Measurements from ENCODE around the gene PNKD.

The PNKD gene

GRCh38 chr2:218329027-218329825, 58.9 kb downstream of the PNKD start:
- H3K4me3 ChIP-seq (ENCODE audit: low read length), result no peak overlapping the region
- H3K4me1 ChIP-seq (ENCODE audit: control insufficient read depth, low read depth, low read length), result peaks cover 17% of the 10 kb centered on the region
- no peaks in the 10 kb centered on the region for H3K36me3 ChIP-seq (ENCODE audit: control insufficient read depth, low read depth, low read length)
- no peaks in the 10 kb centered on the region for H3K9me3 ChIP-seq (ENCODE audit: control insufficient read depth, low read depth, low read length)
- H3K27ac ChIP-seq (ENCODE audit: low read length), result no peak overlapping the region
- no peaks in the 10 kb centered on the region for H3K27me3 ChIP-seq (ENCODE audit: control insufficient read depth, insufficient read depth, low read length)
- no peak overlapping the region for H3K9ac ChIP-seq (ENCODE audit: low read length)

DNA sequence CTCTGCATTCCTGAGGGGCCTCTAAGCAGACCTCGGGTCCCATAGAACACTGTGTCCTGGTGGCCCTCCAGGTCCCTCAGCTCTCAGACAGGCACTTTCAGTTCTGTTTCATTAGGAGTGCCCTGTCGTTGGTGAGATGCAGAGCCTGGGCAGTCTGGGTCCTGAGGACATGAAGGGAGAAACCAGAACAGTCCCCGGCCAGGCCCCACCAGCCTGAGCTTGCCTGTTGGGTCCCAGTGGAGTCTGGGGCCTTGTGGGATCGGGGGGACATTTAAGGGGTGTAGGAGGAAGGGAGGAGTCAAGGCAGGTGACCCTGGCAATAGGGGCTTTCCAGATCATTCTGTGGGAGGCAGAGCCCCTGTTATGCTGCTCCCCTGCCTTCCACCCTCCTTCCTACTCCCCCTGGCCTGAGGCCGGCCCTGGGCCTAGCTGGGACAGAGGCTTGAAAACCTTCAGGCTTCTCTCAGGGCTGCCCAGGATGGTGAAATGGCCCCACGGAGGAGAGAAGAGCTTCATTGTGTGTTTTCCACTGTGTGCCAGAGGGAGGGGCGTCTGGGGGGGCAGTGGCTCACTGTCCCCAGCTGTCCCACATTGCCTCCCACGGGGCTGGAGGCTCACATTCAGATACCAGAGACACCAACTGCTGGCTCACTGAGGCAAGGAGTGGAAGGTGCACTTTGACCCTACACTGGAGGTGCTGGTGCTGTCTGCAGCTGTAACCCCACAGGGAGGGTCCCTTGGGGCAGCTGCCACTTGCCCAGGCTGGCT, 59.7 kb downstream of the PNKD start:
- no peaks in the 10 kb centered on the region for H3K27me3 ChIP-seq (ENCODE audit: control insufficient read depth, insufficient read depth, low read length)
- no peak overlapping the region for H3K4me3 ChIP-seq (ENCODE audit: low read length)
- peaks cover 13% of the 10 kb centered on the region for H3K4me1 ChIP-seq (ENCODE audit: control insufficient read depth, low read depth, low read length)
- no peak overlapping the region for H3K9ac ChIP-seq (ENCODE audit: low read length)
- no peak overlapping the region for H3K27ac ChIP-seq (ENCODE audit: low read length)
- H3K36me3 ChIP-seq (ENCODE audit: control insufficient read depth, low read depth, low read length), result no peaks in the 10 kb centered on the region
- no peaks in the 10 kb centered on the region for H3K9me3 ChIP-seq (ENCODE audit: control insufficient read depth, low read depth, low read length)

DNA sequence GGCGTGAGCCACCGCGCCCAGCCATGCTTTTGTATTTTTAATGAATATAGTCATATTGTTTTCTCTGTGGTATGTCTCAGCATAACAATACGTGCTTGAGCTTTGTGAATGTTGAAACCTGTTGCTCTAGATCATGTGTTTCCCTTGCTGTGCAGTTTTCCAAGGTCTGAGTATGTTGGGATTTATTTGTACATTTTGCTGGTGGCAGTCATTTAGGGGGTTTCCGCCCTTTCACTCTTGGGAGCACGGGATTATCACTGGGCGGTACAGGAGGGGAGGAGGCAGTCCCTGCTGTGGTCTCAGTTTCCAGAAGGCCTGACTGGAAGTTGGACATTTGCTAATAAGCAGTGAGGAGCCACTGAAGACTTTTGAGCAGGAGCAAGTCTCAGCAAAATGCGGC, 61.4 kb downstream of the PNKD start:
- Histone ChIP-seq H3K4me1 (ENCODE audit: control insufficient read depth, low read depth, low read length) (peaks cover 2% of the 10 kb centered on the region), H3K9ac (ENCODE audit: low read length) (no peak overlapping the region), H3K4me3 (ENCODE audit: low read length) (no peak overlapping the region), H3K27ac (ENCODE audit: low read length) (no peak overlapping the region), H3K9me3 (ENCODE audit: control insufficient read depth, low read depth, low read length) (no peaks in the 10 kb centered on the region), H3K27me3 (ENCODE audit: control insufficient read depth, insufficient read depth, low read length) (no peaks in the 10 kb centered on the region), H3K36me3 (ENCODE audit: control insufficient read depth, low read depth, low read length) (no peaks in the 10 kb centered on the region)

DNA sequence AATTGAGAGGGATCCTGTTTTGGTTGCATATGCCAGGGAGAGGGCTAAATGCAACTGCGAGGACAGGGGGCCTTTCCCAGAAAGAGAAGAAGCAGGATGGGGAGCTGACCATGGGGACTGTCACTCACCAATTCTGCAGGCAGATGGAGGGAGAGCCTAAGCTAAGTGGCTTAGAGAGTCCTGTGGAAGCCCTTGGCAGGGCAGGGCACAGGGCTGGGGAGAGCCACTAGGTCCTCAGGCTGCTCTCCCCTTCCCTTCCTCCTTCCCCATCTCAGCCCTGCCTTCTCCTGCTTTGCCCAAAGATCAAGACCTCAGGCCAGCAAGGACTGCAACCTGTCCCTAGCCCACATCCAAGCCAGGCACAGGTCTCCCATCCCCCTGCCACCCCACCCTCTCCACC, 62.0 kb downstream of the PNKD start:
- Histone ChIP-seq H3K27me3 (ENCODE audit: control insufficient read depth, insufficient read depth, low read length) (no peaks in the 10 kb centered on the region), H3K4me3 (ENCODE audit: low read length) (no peak overlapping the region), H3K36me3 (ENCODE audit: control insufficient read depth, low read depth, low read length) (no peaks in the 10 kb centered on the region), H3K9ac (ENCODE audit: low read length) (no peak overlapping the region), H3K27ac (ENCODE audit: low read length) (no peak overlapping the region), H3K9me3 (ENCODE audit: control insufficient read depth, low read depth, low read length) (no peaks in the 10 kb centered on the region), H3K4me1 (ENCODE audit: control insufficient read depth, low read depth, low read length) (no peaks in the 10 kb centered on the region)

- H3K9ac ChIP-seq (ENCODE audit: low read length), result no peak overlapping the region
These were observed 62.8 kb downstream of the PNKD start for GRCh38 chr2:218332920-218333645.

DNA sequence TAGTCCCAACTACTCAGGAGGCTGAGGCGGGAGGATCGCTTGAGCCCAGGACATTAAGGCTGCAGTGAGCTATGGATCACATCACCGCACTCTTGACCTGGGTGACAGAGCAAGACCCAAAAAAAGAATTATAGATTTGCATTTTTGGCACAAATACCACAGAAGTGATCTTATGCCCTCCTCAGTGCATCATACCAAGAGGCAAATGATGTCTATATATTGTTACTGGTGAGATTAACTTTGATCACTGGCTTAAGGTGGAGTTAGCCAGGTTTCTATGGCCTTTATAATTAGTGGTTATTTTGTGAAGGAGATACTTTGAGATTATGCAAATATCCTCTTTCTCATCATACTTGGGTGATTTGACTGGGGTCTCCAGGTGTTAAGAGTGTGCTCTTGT, 64.2 kb downstream of the PNKD start:
- Histone ChIP-seq H3K27me3 (ENCODE audit: control insufficient read depth, insufficient read depth, low read length) (no peaks in the 10 kb centered on the region), H3K36me3 (ENCODE audit: control insufficient read depth, low read depth, low read length) (no peaks in the 10 kb centered on the region), H3K4me1 (ENCODE audit: control insufficient read depth, low read depth, low read length) (no peaks in the 10 kb centered on the region), H3K27ac (ENCODE audit: low read length) (no peak overlapping the region), H3K4me3 (ENCODE audit: low read length) (no peak overlapping the region), H3K9me3 (ENCODE audit: control insufficient read depth, low read depth, low read length) (no peaks in the 10 kb centered on the region), H3K9ac (ENCODE audit: low read length) (no peak overlapping the region)

More at GRCh38 chr2:218332920-218333645, 62.8 kb downstream of the PNKD start:
- H3K36me3 ChIP-seq (ENCODE audit: control insufficient read depth, low read depth, low read length), result no peaks in the 10 kb centered on the region
- H3K9me3 ChIP-seq (ENCODE audit: control insufficient read depth, low read depth, low read length), result no peaks in the 10 kb centered on the region
- no peaks in the 10 kb centered on the region for H3K4me1 ChIP-seq (ENCODE audit: control insufficient read depth, low read depth, low read length)
- no peaks in the 10 kb centered on the region for H3K27me3 ChIP-seq (ENCODE audit: control insufficient read depth, insufficient read depth, low read length)
- H3K4me3 ChIP-seq (ENCODE audit: low read length), result no peak overlapping the region
- H3K27ac ChIP-seq (ENCODE audit: low read length), result no peak overlapping the region

DNA sequence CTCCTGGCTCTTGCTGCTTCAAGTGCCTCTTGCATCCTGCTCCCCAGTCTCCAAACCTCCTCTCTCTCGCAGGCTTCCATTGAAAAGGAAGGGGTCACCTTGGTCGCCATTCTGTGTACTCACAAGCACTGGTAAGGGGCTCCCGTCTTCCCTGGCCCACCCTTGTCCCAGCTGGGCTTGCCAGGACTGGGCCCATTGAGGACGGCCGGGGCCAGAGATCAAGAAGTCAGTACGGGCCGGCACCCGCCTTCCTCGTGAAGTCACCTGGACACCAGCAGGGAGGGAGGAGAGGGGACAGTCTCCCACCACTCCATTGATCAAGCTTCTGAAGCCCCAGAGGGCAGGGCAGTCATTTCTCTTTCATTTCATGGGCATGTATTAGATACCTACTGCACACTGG, 70.3 kb downstream of the PNKD start:
- no peak overlapping the region for H3K9ac ChIP-seq (ENCODE audit: low read length)
- no peaks in the 10 kb centered on the region for H3K27me3 ChIP-seq (ENCODE audit: control insufficient read depth, insufficient read depth, low read length)
- no peak overlapping the region for H3K4me3 ChIP-seq (ENCODE audit: low read length)
- no peaks in the 10 kb centered on the region for H3K36me3 ChIP-seq (ENCODE audit: control insufficient read depth, low read depth, low read length)
- H3K4me1 ChIP-seq (ENCODE audit: control insufficient read depth, low read depth, low read length), result no peaks in the 10 kb centered on the region
- H3K9me3 ChIP-seq (ENCODE audit: control insufficient read depth, low read depth, low read length), result no peaks in the 10 kb centered on the region
- H3K27ac ChIP-seq (ENCODE audit: low read length), result no peak overlapping the region

- Histone ChIP-seq H3K9ac (ENCODE audit: low read length) (no peak overlapping the region), H3K4me1 (ENCODE audit: control insufficient read depth, low read depth, low read length) (no peaks in the 10 kb centered on the region), H3K36me3 (ENCODE audit: control insufficient read depth, low read depth, low read length) (no peaks in the 10 kb centered on the region), H3K4me3 (ENCODE audit: low read length) (no peak overlapping the region), H3K27ac (ENCODE audit: low read length) (no peak overlapping the region), H3K9me3 (ENCODE audit: control insufficient read depth, low read depth, low read length) (no peaks in the 10 kb centered on the region), H3K27me3 (ENCODE audit: control insufficient read depth, insufficient read depth, low read length) (no peaks in the 10 kb centered on the region)
These were observed 71.1 kb downstream of the PNKD start for GRCh38 chr2:218341381-218341780.

GRCh38 chr2:218342837-218343236, 72.5 kb downstream of the PNKD start:
- no peak overlapping the region for H3K4me3 ChIP-seq (ENCODE audit: low read length)
- no peaks in the 10 kb centered on the region for H3K4me1 ChIP-seq (ENCODE audit: control insufficient read depth, low read depth, low read length)
- no peaks in the 10 kb centered on the region for H3K27me3 ChIP-seq (ENCODE audit: control insufficient read depth, insufficient read depth, low read length)
- H3K9ac ChIP-seq (ENCODE audit: low read length), result no peak overlapping the region
- H3K27ac ChIP-seq (ENCODE audit: low read length), result no peak overlapping the region
- H3K9me3 ChIP-seq (ENCODE audit: control insufficient read depth, low read depth, low read length), result no peaks in the 10 kb centered on the region
- no peaks in the 10 kb centered on the region for H3K36me3 ChIP-seq (ENCODE audit: control insufficient read depth, low read depth, low read length)

- H3K4me3 ChIP-seq (ENCODE audit: low read length), result no peak overlapping the region
- H3K27me3 ChIP-seq (ENCODE audit: control insufficient read depth, insufficient read depth, low read length), result no peaks in the 10 kb centered on the region
- no peaks in the 10 kb centered on the region for H3K9me3 ChIP-seq (ENCODE audit: control insufficient read depth, low read depth, low read length)
- no peak overlapping the region for H3K9ac ChIP-seq (ENCODE audit: low read length)
- H3K27ac ChIP-seq (ENCODE audit: low read length), result no peak overlapping the region
- no peaks in the 10 kb centered on the region for H3K36me3 ChIP-seq (ENCODE audit: control insufficient read depth, low read depth, low read length)
- no peaks in the 10 kb centered on the region for H3K4me1 ChIP-seq (ENCODE audit: control insufficient read depth, low read depth, low read length)
These were observed 73.3 kb downstream of the PNKD start for GRCh38 chr2:218343591-218343990.

- Histone ChIP-seq H3K9me3 (ENCODE audit: control insufficient read depth, low read depth, low read length) (no peaks in the 10 kb centered on the region), H3K27me3 (ENCODE audit: control insufficient read depth, insufficient read depth, low read length) (no peaks in the 10 kb centered on the region), H3K27ac (ENCODE audit: low read length) (no peak overlapping the region), H3K9ac (ENCODE audit: low read length) (no peak overlapping the region), H3K4me3 (ENCODE audit: low read length) (no peak overlapping the region), H3K4me1 (ENCODE audit: control insufficient read depth, low read depth, low read length) (no peaks in the 10 kb centered on the region), H3K36me3 (ENCODE audit: control insufficient read depth, low read depth, low read length) (no peaks in the 10 kb centered on the region)
These were observed 73.9 kb downstream of the PNKD start for GRCh38 chr2:218344090-218344754.

All from iPS-18a (cell line).